GM21737 (cell line): Measurements from ENCODE around the gene PIP4P1.
A peak's percentile ranks its signal among the peaks of the same experiment; 100 is the strongest.

ENCODE experiments used
- ATAC-seq: cut with Tn5 transposase; IDR thresholded peaks from one replicate; pipeline ENCODE4 v1.9.1; 2021; ENCODE audit warnings: mild to moderate bottlenecking, moderate library complexity; ENCODE audit not compliant: unreplicated experiment

The PIP4P1 gene

DNA sequence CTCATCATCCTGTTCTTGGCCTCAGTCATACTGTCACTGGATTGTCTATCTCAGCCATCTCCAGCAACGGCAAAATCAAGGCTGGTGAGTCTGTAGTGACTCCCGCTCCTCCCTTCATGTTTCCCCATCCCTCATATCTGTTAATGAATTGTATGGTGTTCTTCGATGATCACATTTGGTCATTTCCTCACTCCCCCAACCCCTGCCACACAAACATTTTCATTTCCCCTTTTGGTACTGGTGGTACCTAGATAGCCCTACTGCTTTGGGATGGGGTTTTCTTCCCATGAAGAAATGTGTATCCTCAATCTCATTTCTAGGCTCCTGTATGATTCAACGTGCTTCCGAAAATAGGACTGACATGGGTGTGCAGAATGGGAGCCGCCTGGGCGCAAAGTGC is 22.6 kb downstream of the PIP4P1 start:
- no peak for ATAC-seq

DNA sequence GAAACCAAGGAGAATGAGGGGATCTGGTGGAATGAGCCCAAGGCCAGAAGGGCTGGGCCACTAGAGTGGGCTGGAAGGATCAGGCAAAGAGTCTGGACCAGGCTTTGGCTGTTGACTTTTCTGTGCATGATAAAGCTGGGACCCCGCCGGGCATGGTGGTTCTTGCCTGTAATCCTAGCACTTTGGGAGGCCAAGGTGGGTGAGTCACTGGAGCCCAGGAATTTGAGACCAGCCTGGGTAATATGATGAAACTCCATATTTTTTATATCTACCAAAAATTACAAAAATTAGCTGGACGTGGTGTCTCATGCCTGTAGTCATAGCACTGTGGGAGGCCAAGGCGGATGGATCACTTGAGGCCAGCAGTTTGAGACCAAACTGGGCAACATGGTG is 24.9 kb downstream of the PIP4P1 start:
- ATAC-seq = no peak

DNA sequence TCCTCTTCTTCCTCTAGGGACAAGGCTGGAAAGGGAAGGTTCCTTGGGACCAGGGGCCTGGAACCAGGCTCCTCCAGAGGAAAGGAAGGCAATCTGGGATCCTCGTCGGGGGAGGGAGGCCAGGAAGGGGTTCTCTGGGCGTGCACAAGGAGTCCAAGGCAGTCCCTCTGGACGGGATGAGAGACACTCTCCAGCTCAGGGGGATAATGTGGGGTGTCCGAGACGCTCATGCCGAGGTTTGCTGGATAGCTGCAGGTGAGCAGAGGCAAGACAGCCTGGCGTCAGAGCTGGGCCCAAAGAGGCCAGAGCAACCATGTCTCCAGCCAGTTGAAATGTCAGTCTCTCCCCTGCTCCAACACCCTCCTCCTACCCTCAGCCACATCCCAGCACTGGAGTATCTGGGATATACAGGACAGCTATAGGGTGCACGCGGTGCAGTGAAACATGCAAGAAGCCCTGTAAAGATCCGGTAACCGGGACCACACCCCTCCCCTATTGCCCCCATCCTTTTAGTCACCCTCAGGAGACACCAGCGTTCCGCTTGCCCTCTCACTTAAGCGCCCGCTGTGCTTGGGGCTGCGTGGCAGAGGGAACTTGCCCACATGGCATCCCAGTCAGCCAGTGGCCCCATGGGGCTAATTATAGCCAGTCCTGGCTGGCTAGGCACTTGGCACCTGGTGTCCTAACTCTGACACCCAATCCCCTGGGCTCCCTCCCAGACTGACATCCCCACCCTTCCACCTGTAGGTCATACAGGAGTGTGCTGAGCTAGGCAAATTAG is 25.5 kb downstream of the PIP4P1 start, which contains the start of gene KLHL33:
KLHL33 (minus strand) TSS at position 585 of the 781 bp plus-strand sequence; CDS start at position 230, 355 bp downstream.
- ATAC-seq = no peak

DNA sequence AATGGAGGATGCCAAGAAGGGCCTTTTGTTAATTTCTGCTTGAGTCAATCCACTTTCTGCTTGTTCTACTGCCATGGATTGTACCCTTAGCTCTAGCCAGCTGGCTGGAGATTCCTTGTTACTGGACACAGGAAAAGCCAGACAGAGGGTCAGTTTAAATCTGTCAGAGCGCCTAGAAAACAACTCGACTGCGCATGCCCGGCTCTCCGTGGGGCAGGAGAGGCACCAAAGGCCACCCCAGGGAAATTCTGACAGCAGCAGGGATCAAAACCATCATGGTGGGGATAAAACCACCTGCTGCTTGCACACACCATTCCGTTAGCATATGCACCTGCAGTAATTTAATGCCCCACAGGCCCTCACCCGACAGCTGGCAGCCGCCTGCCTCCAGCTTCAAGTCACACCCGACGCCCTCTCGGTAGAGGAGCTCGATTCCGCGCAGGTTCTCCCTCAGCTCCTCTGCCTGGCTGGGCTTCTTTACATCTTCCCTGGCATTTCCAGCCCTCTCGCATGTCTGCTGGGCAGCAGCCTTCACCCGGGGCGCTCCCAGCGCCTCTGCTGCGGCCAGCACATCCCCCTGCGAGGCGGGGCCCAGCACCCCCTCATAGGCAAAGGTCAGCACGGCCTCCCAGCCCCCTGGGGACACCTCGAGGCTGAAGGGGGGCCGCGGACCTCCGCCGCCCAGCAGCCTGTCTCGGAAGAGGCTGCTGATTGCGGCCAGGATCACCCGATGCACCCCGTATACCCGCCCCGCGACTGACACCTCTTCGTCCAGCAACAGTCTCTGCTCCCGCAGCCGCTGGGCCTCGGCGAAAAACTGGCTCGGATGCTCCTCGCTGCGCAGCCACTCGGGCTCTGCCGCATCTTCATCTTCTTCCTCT is 26.3 kb downstream of the PIP4P1 start:
- no peak for ATAC-seq

- no peak for ATAC-seq
Measured at GRCh38 chr14:20429801-20430669, 31.2 kb downstream of the PIP4P1 start.

DNA sequence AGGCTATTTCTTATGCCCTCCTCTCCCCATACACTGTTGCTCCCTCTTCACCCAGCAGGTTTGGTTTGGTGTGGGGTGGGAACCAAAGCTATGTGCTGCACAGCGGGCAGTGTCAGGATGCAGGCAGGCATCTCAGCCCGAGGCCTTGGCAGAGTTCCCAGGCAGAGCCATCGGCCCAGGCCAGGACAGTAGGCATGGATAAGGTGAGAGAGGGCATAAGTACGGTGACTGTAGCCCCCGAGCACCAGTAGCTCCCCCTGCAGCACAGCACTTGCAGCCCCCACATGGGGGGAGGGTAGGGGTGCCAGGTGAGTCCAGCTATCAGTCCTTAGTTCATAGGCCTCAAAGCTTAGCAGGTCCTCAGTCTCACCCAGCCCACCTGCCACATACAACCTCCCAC is 32.4 kb downstream of the PIP4P1 start:
- no peak for ATAC-seq

GRCh38 chr14:20428010-20428365 is 33.2 kb downstream of the PIP4P1 start:
- peak; percentile 27 for ATAC-seq

GRCh38 chr14:20427231-20428009 is 33.8 kb downstream of the PIP4P1 start:
- ATAC-seq = peak; percentile 78

DNA sequence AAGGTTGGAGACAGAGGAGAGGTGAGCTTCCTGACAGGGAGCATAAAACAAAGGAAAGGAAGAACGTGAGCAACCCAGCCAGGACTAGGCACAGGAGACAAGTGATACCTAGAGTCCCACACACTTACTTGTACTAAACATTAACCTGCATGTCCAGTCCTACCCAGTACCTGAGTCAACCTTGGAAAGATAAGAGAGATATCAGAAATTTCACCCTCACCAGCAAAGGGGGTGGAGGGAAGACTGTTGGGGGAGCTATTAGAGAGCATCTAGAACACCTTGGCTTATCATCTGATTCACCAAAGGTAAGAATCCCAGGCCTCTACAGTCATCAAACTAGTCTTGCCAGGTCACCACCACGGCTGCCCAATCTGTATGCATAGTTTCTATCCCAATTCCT is 36.4 kb downstream of the PIP4P1 start:
- no peak for ATAC-seq

- ATAC-seq = no peak
Measured at GRCh38 chr14:20422886-20423285, 38.3 kb downstream of the PIP4P1 start.

GRCh38 chr14:20421267-20421666 is 40.0 kb downstream of the PIP4P1 start:
- no peak for ATAC-seq

DNA sequence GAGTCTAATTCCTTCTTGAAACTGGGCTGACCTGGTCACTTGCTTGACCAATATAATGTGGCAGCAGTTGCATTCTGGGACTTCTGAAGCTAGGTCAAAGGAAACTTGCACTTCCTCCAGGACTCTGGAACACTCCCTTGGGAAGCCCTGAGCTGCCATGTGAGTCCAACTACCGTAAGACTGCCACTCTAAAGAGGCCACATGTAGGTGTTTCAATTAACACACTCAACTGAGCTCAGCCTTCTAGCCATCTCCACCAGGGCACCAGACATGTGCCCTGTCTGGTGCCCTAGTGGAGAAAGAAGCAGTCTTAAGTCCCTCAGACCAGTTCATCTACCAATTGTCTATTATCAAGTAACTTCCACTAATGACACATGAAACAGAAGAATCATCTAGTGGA is 41.8 kb downstream of the PIP4P1 start:
- ATAC-seq = no peak

GRCh38 chr14:20418501-20418909 is 42.7 kb downstream of the PIP4P1 start:
- no peak for ATAC-seq

DNA sequence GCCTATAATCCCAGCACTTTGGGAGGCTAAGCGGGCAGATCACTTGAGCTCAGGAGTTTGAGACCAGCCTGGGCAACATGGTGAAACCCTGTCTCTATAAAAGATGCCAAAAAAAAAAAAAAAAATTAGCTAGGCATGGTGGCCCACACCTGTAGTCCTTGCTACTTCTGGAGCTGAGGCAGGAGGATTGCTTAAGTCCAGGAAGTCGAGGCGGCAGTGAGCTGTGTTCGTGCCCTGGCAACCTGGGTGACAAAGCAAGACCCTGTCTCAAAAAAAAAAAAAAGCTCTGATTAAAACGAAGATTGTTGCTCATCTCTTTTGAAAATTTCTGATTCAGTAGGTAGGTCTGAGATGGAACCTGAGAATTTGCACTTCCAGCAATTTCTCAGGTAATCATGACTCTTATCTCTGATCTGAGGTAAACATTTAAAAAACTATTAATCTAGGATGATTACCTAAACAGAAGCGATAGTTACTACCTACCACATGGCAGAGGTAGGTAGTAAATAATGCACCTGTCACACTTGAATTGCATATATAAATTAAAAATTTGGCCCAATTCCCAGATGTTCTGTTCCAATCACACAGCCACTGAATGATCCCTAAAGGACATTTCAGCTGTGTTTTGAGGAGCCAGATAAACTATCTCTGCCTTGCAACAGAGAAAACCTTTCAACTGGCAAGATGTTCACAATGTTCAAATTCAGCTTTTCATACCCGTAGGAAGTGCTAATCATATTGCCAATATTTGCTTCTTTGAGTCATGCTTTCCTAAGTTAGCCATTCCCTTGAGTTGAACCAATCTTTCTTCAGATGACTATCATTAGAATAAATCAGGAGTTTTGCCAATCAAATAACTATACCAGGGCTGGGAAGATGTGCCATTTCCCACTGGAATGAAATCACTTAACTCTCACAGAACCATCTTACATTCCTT is 43.7 kb downstream of the PIP4P1 start:
- no peak for ATAC-seq

- ATAC-seq = no peak
Measured at GRCh38 chr14:20416223-20416622, 45.0 kb downstream of the PIP4P1 start.

GRCh38 chr14:20415782-20416206 is 45.4 kb downstream of the PIP4P1 start:
- no peak for ATAC-seq

DNA sequence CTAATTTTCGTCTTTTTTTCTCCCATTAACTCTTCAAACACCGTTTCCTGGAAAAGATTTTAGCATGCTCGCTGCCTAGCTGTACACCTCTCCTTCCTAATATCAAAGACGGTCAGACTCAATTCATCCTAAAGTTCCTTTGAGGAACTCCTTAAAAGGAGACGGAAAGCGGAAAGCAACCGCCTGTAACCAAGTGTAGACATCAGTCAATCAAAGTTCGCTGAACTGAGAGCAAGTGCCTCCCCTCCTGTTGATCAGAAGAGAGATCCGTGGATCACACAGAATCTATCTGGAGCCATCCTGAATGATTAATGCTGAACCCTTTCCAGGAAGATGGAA is 47.5 kb downstream of the PIP4P1 start:
- no peak for ATAC-seq

- peak; percentile 70 for ATAC-seq
Measured at GRCh38 chr14:20412876-20413743, 48.1 kb downstream of the PIP4P1 start, which contains the start of gene TEP1. Gene TEP1 (minus strand): TSS chr14:20413501. CDS start chr14:20408439, 5,062 bp downstream.
